GM18861 (cell line): ENCODE results near the gene ELL2.
"Not testable (repeated sequence)": the region's sequence is repeated elsewhere in the genome, so short reads cannot be mapped to it uniquely, and the experiment has no call there.

Experiments used
- ATAC-seq: cut with Tn5 transposase; IDR thresholded peaks from one replicate; pipeline ENCODE4 v1.9.1; 2021; ENCODE audit not compliant: unreplicated experiment

Gene ELL2

DNA sequence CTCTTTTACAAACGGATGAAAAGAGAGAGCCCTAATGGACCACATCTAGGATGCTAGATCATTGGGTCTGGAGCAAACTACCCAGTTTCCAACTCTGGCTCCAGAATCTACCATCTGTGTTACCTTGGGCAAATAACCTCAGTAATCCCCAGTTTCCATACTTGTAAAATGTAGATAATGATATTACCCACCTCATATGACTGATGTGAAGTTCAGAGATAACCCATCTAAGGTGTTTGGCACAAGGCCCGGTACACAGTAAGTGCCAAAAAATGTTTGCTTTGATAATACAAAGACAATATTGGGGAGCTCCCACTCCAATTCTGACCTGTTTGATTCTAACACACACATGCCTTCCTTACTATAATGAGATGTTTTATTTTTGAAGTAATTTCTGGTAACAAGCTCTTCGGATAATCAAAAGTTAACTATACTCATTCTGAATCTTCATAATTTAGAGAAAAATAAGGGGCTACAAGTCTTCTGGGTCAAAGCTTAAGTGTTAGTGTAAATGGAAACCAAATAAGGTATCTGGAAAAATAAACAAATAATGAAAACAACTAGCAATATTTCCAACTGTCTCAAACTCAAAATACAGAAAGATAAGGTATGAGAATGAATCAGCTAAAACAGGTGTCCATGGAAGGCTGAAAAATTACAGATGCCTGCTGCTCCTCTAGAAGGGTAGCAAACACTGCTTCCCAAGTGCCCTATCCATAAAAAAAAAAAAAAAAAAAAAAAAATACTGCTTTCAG is 30.4 kb downstream of the ELL2 start:
- no peak for ATAC-seq

GRCh38 chr5:95930141-95930930 is 31.3 kb downstream of the ELL2 start:
- no peak for ATAC-seq

- no peak for ATAC-seq
These were observed 32.9 kb downstream of the ELL2 start for GRCh38 chr5:95928724-95929253.

GRCh38 chr5:95927927-95928723 is 33.5 kb downstream of the ELL2 start:
- peak; percentile 36 for ATAC-seq

GRCh38 chr5:95927300-95927699 is 34.4 kb downstream of the ELL2 start:
- ATAC-seq, result not testable (repeated sequence)

DNA sequence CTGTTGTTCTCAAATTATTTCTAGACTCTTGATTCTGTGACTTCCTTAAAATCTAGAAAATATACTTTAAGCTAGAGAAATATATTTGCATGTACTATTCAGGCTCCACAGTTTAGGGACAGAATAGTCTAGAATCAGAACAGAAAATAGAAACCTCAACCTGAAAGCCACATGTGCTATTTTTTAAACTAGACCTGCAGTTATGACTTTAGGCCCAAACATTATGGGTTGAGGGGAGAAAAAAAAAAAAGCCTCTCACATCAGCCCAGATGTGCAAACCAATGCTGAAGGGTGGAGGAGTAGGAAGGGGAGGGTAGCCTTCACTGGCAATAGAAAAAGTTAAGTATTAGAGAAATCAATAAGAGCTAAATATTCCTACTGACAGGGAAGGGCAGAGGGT is 35.7 kb downstream of the ELL2 start:
- peak; percentile 39 for ATAC-seq

- no peak for ATAC-seq
These were observed 36.3 kb downstream of the ELL2 start for GRCh38 chr5:95925378-95925744.

- ATAC-seq, result no peak
These were observed 36.8 kb downstream of the ELL2 start for GRCh38 chr5:95924720-95925377.

- peak; percentile 32 for ATAC-seq
These were observed 37.6 kb downstream of the ELL2 start for GRCh38 chr5:95923918-95924544.

DNA sequence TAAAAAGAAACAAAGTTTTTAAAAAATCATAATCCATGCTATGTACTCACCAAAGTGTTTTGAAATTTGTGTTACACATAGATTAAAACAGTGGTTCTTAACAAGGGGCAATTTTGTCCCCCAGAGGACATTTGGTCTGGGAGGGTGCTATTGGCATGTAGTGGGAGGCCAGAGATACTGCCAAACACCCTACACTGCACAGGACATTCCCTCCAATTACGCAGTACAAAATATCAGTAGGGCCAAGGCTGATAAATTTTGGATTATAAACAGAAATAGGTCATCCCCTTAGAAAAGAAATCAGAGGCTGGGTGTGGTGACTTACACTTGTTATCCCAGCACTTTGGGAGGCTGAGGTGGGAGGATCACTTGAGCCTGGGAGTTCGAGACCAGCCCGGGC is 38.9 kb downstream of the ELL2 start:
- ATAC-seq, result no peak

DNA sequence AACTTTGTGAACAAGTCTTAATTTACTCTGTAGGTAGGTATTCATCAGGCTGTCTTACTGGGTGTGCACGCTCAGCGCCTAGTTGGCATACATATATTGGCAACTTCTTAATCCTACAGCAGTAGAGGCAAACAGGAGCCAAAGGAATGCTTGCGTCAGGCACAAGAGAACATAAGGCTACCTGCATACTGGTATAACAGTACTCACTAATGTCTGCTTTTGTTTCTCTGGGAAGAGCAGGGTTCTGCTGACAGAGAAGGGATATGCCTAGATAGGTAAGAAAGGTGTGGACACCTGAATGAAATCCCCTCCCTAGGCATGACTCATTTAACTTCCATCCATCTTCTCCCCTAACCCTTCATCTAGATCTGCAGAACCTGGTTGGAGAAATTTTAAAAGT is 40.1 kb downstream of the ELL2 start:
- no peak for ATAC-seq

DNA sequence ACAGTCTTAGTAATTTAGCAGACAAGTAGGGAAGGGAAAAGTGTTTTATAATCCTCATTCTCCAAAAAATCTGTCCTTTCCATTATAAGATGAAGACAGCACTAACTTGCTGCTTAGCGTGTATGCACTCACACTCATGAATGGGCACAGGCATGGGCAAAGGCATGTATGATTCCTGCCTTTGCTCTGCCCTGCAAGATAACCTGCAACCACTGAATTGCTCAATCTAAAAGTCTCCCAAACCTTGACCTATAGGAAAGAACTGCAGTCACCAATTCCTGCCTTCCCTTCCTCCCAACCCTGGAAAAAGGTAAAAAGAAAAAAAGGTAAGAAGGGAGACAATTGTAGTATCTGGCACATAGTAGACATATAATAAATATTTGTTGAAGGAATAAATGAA is 40.8 kb downstream of the ELL2 start:
- ATAC-seq, result no peak

GRCh38 chr5:95919658-95920057 is 42.0 kb downstream of the ELL2 start:
- no peak for ATAC-seq

- ATAC-seq, result no peak
These were observed 43.1 kb downstream of the ELL2 start for GRCh38 chr5:95918421-95919006.

GRCh38 chr5:95917207-95917606 is 44.4 kb downstream of the ELL2 start:
- ATAC-seq, result no peak

DNA sequence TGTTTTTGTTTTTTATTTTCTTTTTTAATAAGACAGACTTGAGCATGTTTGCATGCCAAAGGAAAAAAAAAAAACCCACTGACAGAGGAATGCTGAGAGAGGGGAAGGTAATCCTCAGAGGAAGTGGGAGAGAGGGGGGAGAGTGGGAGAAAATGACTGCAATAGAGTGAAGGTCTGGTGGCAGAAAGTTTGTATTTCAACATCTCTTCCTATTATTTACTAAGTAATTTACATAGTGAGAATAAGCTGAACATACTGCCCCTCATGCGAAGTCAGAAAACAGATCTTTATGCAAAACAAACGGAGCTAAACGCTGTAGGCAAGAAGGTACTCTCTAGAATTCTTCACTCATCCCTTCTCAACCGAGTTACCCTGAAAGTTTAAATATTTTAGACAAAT is 45.0 kb downstream of the ELL2 start:
- no peak for ATAC-seq

- peak; percentile 70 for ATAC-seq
These were observed 45.5 kb downstream of the ELL2 start for GRCh38 chr5:95915999-95916686.

- no peak for ATAC-seq
These were observed 48.0 kb downstream of the ELL2 start for GRCh38 chr5:95913663-95914062.

- ATAC-seq, result no peak
These were observed 49.6 kb downstream of the ELL2 start for GRCh38 chr5:95912029-95912428.
